Nephron (organoid): ENCODE results near the gene TRIP6.

Experiments
- H3K27ac Mint-ChIP-seq, 3 experiments: 2 replicates each; pipeline ENCODE4 v1.8.0; 2020; ENCODE audit warnings: mixed read lengths in 3 of 3, mild to moderate bottlenecking in 2 of 3, moderate library complexity in 1 of 3
- H3K27me3 Mint-ChIP-seq: 2 replicates; pipeline ENCODE4 v1.8.0; 2021; ENCODE audit warnings: low read depth, mild to moderate bottlenecking, moderate library complexity, mixed read lengths
- H3K36me3 Mint-ChIP-seq: 2 replicates; pipeline ENCODE4 v1.8.0; 2020; ENCODE audit warnings: low read depth, mixed read lengths
- H3K4me1 Mint-ChIP-seq: 2 replicates; pipeline ENCODE4 v1.8.0; 2020; ENCODE audit warnings: mixed read lengths
- H3K4me3 Mint-ChIP-seq, 3 experiments: 2 replicates each; pipeline ENCODE4 v1.8.0; 2020; ENCODE audit warnings: mild to moderate bottlenecking in 3 of 3, mixed read lengths in 3 of 3, moderate library complexity in 2 of 3
- H3K9me3 Mint-ChIP-seq: 2 replicates; pipeline ENCODE4 v1.8.0; 2020; ENCODE audit warnings: mixed read lengths
- CTCF ChIP-seq, 3 experiments: fragments of 200-600 bp; sonication (generic); IDR thresholded peaks; one replicate each; pipeline ENCODE4 v1.5.0; 2021; ENCODE audit warnings: antibody characterized with exemption in 3 of 3; ENCODE audit not compliant: unreplicated experiment in 3 of 3

TRIP6 gene

DNA sequence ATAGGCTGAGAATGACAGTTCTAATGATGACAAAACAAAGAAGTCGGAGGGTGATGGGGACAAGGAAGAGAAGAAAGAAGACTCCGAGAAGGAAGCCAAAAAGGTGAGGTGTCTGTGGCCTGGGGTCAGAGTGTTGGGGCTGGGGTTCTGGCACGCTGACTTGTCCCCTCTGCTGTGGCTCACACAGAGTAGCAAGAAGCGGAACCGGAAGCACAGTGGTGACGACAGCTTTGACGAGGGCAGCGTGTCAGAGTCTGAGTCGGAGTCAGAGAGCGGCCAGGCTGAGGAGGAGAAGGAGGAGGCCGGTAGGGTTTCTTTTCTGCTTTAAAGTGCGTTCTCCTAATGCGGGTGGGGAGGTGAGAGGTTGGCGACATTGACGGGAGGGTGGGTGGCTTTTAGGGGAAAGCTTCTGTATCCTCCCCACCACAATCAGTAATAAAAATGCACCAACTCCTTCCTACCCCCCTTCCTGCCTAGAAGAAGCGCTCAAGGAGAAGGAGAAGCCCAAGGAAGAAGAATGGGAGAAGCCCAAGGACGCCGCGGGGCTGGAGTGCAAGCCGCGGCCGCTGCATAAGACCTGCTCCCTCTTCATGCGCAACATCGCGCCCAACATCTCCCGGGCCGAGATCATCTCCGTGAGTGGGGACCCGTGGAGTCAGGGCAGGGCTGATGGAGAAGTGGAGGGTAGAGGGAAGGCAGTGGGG is 17.7 kb downstream of the TRIP6 start:
- H3K36me3 Mint-ChIP-seq, result peaks cover 84% of the 10 kb centered on the region
- H3K27me3 Mint-ChIP-seq, result no peaks in the 10 kb centered on the region
- peak overlapping the region in 1 of 3 experiments; percentile 3 for H3K4me3 Mint-ChIP-seq
- peak overlapping the region in 1 of 3 experiments; percentile 59 for H3K27ac Mint-ChIP-seq
- H3K4me1 Mint-ChIP-seq, result peaks cover 37% of the 10 kb centered on the region
- TF ChIP-seq CTCF (IDR thresholded peaks at IDR 0.05; ENCODE audit: unreplicated experiment in 3 of 3), result no peak
- no peaks in the 10 kb centered on the region for H3K9me3 Mint-ChIP-seq

- no peaks in the 10 kb centered on the region for H3K27me3 Mint-ChIP-seq
- peak overlapping the region; percentile 29 to 59 (median 37) for H3K4me3 Mint-ChIP-seq
- peaks cover 40% of the 10 kb centered on the region for H3K4me1 Mint-ChIP-seq
- H3K27ac Mint-ChIP-seq, result peak overlapping the region in 2 of 3 experiments; percentile 18 to 59
- H3K9me3 Mint-ChIP-seq, result no peaks in the 10 kb centered on the region
- TF ChIP-seq CTCF (IDR thresholded peaks at IDR 0.05; ENCODE audit: unreplicated experiment in 3 of 3), result no peak
- H3K36me3 Mint-ChIP-seq, result peaks cover 78% of the 10 kb centered on the region
These were observed 18.4 kb downstream of the TRIP6 start for GRCh38 chr7:100885440-100886141.

DNA sequence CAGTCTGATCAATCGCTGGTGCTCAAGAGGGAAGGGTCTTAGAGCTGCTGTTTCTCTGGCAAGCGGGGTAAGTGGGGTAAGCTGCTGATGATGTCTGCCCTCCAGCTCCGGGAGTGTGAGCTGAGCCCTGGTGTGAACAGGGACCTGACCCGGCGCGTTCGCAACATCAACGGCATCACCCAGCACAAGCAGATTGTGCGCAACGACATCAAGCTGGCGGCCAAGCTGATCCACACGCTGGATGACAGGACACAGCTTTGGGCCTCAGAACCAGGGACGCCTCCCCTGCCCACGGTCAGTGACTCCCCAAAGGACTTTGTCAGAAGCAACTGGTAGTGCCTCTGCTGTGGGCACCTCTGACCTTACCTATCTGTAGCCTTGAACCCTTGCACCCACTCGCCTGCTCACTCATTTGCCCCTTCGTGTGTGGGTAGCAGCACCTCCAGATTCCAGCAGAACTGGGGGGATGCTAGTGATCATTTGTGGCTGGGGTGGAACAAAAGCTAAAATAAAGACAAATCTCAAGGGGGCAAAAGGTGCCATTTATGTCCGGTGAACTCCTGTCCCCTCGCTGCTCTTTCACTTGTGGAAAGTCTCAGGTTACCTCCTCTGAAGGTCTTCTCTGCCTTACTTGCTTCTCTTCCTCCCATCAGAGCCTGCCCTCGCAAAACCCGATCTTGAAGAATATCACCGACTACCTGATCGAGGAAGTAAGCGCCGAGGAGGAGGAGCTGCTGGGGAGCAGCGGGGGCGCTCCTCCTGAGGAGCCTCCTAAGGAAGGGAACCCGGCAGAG is 19.2 kb downstream of the TRIP6 start:
- TF ChIP-seq CTCF (IDR thresholded peaks at IDR 0.05; ENCODE audit: unreplicated experiment in 3 of 3), result no peak
- no peaks in the 10 kb centered on the region for H3K27me3 Mint-ChIP-seq
- H3K27ac Mint-ChIP-seq, result peak overlapping the region in 2 of 3 experiments; percentile 18 to 99
- no peaks in the 10 kb centered on the region for H3K9me3 Mint-ChIP-seq
- peak overlapping the region in 2 of 3 experiments; percentile 59 to 67 for H3K4me3 Mint-ChIP-seq
- H3K36me3 Mint-ChIP-seq, result peaks cover 72% of the 10 kb centered on the region
- peaks cover 43% of the 10 kb centered on the region for H3K4me1 Mint-ChIP-seq

DNA sequence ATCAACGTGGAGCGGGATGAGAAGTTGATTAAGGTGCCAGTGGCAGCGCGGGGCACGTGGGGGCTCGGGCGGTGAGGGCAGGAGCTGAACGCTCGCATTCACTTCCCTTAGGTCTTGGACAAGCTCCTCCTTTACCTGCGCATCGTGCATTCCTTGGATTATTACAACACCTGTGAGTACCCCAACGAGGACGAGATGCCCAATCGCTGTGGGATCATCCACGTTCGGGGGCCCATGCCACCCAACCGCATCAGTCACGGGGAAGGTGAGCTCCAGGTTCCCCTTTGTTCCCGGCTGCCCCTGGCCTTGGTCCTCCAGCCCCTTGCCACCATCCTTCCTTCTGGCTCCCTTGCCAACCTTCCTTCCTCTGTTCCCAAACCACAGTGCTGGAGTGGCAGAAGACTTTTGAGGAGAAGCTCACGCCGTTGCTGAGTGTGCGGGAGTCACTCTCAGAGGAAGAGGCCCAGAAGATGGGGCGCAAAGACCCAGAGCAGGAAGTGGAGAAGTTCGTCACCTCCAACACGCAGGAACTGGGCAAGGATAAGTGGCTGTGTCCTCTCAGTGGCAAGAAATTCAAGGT is 19.8 kb downstream of the TRIP6 start:
- peak overlapping the region; percentile 65 to 99 (median 71) for H3K27ac Mint-ChIP-seq
- peaks cover 67% of the 10 kb centered on the region for H3K36me3 Mint-ChIP-seq

More for the DNA sequence above, 19.8 kb downstream of the TRIP6 start:
- Mint-ChIP-seq H3K4me1 (peaks cover 50% of the 10 kb centered on the region), H3K27me3 (no peaks in the 10 kb centered on the region), H3K4me3 (peak overlapping the region; percentile 71 to 93 (median 89)), H3K9me3 (no peaks in the 10 kb centered on the region)
- TF ChIP-seq CTCF (IDR thresholded peaks at IDR 0.05; ENCODE audit: unreplicated experiment in 3 of 3), result no peak
